SK-N-DZ (cell line): ENCODE results near the gene RFPL3.
"Not testable (repeated sequence)": the region's sequence is repeated elsewhere in the genome, so short reads cannot be mapped to it uniquely, and the experiment has no call there.

Source experiments
- DNase-seq: peaks from one replicate; pipeline ENCODE4 v3.0.0-alpha.2; 2015; ENCODE audit warnings: low spot score

RFPL3 gene

GRCh38 chr22:32329202-32329645 is 28.4 kb upstream of the RFPL3 start:
- no peak for DNase-seq

DNA sequence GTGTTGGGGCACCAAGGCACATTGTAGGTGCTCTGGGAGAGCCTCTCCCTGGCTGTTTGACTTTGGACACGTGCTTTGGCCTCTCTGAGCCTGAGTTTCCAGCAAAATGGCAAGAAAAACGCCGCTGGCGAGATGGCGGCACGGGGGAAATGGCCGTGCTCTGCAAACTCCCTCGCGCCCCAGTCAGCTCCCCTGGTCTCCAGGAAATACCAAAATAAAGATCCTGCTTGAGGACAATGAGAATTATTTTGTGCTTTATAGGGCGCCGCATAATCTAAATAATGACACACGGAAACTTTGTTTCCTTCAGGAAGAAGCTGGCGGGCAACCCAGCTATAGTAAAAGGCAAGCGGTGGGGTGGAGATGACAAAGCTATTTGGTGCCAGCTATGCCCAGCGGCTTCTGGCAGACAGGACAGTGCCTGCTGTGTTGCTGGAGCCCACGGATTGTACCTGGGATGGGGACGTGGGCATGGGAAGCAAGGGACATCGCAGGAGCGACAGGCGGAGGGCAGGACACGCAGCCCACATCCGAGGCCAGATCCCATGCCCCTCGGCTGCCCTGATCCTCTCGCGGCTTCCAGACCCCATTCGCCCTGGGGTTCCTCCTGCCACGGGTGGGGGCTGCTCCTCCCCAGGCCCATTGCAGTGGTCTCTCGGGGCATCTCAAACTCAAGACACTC is 26.3 kb upstream of the RFPL3 start:
- DNase-seq = no peak

DNA sequence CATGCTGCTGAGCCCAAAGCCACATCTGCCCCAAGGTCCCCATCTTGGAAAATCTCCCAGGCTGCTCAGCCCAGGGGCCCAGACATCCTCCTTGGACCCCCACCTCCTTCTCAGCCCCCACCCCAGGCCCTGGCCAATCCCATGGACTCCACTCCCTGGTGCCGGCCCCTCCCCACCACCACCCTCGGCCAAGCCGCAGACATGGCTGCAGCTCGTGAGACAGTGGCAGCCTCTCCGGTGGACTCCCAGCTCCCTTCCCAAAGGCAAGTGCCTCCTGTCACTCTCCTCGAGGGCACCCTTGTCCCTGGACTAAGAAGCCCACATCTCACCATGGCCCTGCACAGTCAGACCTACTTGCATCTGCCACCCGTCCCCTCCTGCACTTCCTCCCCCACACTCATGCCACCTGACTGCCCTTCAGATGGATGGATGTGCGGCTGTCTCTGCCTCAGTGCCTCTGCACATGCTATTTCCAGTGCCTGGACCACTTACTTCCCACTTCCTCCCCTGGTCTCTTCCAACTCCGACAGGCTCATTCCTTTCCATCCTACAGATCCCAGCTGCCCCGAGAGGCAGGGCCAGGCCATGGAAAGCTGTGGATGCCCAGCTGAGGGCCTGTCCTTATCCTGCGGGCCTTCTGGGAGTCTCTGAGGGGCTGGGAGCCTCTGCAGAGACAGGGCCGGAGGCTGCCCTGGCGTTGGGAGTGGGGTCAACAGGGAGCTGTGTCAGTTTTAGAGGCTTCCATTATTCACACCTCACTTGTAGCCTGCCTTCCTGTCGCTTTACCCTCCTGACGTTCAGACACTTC is 25.5 kb upstream of the RFPL3 start:
- DNase-seq = no peak

- DNase-seq = no peak
Observed at GRCh38 chr22:32333141-32333768, 24.4 kb upstream of the RFPL3 start.

- no peak for DNase-seq
Observed at GRCh38 chr22:32333769-32334659, 23.7 kb upstream of the RFPL3 start.

- DNase-seq = no peak
Observed at GRCh38 chr22:32334660-32335365, 22.9 kb upstream of the RFPL3 start.

DNA sequence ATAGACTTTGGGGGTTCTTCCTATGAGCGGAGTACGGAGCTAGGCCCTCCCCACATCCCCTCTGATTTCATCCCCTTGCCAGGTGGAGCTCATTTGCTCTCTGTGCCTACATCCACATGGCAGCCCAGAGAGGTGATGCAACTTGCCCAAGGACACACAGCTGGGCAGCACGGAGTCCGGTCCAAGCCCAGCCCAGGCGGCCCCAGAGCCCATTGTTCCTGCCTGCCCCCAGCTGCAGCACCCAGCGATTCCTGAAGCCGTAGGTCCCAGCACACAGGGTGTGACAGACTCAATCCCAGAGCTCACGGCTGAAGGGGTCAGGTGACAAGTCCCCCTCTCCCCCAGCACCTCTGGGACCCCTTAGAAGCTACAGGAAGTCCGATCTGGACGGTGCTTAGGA is 22.2 kb upstream of the RFPL3 start:
- DNase-seq = no peak

DNA sequence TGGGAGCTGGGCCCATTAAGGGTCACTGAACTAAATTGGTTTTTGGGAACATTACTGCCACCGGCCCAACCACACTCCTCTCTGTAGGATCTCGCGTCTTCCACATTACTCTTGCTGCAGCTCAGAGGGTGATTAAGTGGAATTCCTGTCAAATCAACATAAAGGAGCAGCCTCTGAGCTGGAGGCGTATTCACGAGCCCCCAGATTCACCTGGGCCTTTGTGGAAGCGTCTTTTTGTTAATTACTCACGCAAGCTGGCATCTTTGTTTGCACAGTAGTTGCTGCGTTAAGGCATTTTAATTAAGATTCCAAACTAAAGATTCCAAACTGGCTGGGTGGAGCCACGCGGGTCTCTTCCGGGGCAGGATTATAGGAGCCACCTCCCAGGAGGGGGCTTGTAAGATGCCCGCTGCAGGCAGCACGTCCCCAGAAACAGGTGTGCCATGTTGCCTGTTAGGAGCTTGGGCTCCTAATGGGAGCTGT is 21.5 kb upstream of the RFPL3 start:
- no peak for DNase-seq

GRCh38 chr22:32336771-32337424 is 20.8 kb upstream of the RFPL3 start:
- DNase-seq = no peak

DNA sequence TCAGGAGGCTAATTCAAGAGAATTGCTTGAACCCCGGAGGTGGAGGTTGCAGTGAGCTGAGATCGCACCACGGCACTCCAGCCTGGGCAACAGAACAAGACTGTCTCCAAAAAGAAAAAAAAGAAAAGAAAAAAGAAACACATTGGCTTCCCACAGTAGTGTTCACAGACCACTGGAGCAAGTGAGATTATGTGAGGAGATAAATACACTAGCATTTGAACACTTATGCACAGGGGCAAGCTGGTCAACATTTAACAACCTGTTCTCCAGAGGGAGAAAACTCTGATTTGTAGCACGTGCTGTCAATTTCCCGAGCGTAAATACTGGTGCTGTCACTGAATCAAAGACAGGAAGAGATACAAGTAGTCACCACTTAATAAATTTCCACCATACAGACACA is 20.2 kb upstream of the RFPL3 start:
- not testable (repeated sequence) for DNase-seq

DNA sequence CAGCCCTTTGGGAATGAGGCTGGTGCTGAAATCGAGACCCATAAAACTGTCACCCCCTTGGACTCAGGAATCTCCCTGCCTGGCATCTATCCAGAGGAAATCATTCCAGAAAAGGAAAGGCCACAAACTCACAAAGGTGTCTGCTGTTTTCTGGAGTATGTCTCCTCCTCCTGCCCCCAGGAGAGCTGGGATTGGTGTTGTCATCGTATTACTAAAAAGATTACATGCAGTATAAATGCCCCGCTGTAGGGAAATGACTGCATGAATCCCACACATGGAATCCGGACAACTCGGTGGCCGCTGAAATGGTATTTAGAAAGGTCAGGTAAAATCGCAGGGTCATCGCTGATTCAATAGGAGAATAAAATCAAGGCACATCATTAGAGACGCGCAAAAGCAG is 18.9 kb upstream of the RFPL3 start:
- no peak for DNase-seq

GRCh38 chr22:32339190-32340012 is 18.3 kb upstream of the RFPL3 start:
- DNase-seq = no peak

DNA sequence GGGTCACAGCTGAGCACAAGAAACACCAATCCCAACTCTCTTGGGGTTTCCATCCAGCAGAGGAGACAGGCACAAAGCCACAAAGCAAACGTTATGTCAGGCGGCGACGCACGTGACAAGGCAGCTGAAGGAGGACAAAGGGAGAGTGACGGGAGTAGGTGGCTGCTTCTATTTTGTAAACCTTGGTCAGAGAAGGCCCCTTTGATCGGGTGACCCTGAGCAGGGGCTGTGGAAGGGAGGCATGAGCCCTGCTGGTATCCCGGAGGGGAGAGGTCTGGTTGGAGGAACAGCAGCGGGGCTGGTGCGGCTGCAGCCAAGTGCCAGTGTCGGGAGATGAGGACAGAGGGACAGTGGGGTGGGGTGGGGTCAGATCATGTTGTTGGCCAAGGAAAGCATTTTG is 17.3 kb upstream of the RFPL3 start:
- no peak for DNase-seq

GRCh38 chr22:32341122-32341740 is 16.4 kb upstream of the RFPL3 start:
- no peak for DNase-seq

DNA sequence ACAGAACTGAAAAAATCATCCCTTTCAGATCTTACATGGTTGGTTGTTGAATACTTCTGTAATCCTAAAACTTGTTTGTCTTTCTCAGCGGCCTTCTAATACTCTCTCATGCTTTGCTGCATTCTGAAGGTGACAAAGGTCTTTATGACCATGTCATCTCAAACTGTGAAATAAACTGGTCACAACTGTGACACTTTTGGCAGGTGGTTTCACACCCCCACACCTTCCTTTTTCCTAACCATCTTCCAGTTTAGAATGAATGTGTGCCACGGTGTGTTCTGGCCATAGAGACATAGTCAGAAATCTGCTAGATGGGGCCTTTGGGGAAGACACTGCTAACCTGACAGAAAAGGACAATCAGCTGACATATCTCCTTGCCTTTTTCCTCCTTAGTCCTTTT is 14.7 kb upstream of the RFPL3 start:
- no peak for DNase-seq

- DNase-seq = no peak
Observed at GRCh38 chr22:32343941-32344340, 13.7 kb upstream of the RFPL3 start.

DNA sequence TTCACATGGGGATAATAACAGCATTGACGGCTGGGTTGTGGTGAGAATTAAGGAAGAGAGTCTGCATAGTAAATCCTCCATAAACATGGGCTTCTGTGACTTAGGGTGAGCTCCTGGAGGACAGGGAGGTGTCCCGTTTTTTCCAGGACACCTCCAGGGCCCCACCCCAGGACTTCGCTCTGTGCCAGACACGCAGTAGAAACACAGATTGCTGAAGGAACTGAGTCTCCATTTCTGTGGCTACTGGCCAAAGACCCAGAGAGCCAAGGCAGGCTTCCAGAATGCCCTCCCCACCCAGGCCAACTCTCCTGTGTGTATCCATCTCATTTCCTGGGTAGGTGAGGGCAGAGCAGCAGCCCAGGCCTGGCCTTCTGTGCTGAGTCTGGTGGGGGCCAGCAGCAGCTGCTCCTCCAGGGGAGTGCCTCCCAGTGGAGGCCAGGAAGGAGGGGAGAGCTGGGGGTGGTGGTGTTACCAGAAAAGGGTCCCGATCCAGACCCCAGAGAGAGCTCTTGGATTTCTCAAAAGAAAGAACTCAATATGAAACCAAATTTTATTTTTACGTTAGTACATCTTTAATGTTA is 9.5 kb upstream of the RFPL3 start:
- DNase-seq = no peak

DNA sequence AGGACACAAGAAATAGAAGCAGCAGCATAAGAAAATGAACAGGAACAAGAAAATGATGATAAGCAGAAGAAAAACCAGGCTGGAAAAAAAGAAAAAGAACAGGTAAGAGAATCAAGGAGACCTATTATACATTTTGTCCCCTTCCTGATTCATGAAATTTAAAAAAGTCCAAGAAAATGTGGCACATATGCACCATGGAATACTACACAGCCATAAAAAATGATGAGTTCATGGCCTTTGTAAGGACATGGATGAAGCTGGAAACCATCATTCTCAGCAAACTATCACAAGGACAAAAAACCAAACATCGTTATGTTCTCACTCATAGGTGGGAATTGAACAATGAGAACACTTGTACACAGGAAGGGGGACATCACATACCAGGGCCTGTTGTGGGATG is 5.8 kb upstream of the RFPL3 start:
- DNase-seq = not testable (repeated sequence)

- DNase-seq = no peak
Observed at GRCh38 chr22:32352681-32353080, 5.0 kb upstream of the RFPL3 start.
